ENCODE measurements around the gene C5AR1. TPM values are rescaled to one million over a fixed set of nuclear protein-coding genes. Genes with fewer than 3 reads are reported as not detected.
"Not testable (repeated sequence)": the region's sequence is repeated elsewhere in the genome, so short reads cannot be mapped to it uniquely, and the experiment has no call there.

C5AR1 gene
- total RNA-seq, 6 donors from 2014 or later = 20.3 to 87.3 (median 45.1) TPM

DNA sequence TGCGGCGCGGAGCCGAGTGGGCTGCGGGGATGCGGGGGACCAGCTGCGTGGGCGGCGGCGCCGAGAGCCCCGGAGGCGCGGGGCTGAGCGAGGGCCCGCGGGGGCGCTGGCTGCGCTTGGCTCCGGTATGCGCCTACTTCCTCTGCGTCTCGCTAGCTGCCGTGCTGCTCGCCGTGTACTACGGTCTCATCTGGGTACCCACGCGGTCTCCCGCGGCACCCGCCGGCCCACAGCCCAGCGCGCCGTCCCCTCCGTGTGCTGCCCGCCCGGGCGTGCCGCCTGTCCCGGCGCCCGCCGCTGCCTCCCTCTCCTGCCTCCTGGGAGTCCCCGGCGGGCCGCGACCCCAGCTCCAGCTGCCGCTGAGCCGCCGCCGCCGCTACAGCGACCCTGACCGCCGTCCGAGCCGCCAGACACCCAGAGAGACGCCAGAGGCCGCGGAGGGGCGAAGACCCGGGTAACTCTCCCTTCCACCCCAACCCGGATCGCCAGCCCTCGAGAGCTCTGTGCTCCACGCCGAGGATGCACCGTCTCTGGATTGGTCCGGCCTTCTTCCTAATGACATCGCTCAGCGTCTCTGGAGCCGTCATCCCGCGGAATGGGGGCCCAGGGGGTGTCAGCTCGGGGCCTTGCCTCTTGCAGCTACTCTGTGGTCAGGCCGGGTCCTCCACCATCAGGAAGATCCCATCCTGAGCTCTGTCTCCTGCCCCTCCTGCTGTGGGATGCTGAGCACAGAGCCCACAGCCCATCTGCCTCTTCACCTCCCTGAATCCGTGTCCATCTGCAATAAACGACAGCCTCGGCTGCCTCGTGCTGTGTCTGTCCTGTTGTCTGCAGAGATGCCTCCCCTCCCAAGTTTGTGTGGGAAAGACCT is 34.5 kb upstream of the C5AR1 start:
- ATAC-seq (ENCODE audit: low FRiP score in 2 of 2) (no peak), DNase-seq (no peak)
- H3K9me3 ChIP-seq = no peaks in the 10 kb centered on the region
- H3K4me1 ChIP-seq = peaks cover 27 to 31% (median 30%) of the 10 kb centered on the region in 4 donors
- TF ChIP-seq POLR2A (IDR thresholded peaks at IDR 0.05) (no peak), EP300 (IDR thresholded peaks at IDR 0.05) (no peak), POLR2AphosphoS5 (IDR thresholded peaks at IDR 0.05) (no peak)
- TF ChIP-seq, protein P1, sequence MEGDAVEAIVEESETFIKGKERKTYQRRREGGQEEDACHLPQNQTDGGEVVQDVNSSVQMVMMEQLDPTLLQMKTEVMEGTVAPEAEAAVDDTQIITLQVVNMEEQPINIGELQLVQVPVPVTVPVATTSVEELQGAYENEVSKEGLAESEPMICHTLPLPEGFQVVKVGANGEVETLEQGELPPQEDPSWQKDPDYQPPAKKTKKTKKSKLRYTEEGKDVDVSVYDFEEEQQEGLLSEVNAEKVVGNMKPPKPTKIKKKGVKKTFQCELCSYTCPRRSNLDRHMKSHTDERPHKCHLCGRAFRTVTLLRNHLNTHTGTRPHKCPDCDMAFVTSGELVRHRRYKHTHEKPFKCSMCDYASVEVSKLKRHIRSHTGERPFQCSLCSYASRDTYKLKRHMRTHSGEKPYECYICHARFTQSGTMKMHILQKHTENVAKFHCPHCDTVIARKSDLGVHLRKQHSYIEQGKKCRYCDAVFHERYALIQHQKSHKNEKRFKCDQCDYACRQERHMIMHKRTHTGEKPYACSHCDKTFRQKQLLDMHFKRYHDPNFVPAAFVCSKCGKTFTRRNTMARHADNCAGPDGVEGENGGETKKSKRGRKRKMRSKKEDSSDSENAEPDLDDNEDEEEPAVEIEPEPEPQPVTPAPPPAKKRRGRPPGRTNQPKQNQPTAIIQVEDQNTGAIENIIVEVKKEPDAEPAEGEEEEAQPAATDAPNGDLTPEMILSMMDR (IDR thresholded peaks at IDR 0.05) = no peak
- H3K27me3 ChIP-seq = no peaks in the 10 kb centered on the region
- peaks cover 8 to 19% (median 17%) of the 10 kb centered on the region in 4 donors for H3K36me3 ChIP-seq
- 19 to 51% methylated on average over 4 to 37 of the region's 82 CpGs for WGBS, 2 donors
- H3K27ac ChIP-seq = peak overlapping the region; percentile 74 to 97 (median 93)
- H3K4me3 ChIP-seq = peak overlapping the region; percentile 15 to 94 (median 70)

DNA sequence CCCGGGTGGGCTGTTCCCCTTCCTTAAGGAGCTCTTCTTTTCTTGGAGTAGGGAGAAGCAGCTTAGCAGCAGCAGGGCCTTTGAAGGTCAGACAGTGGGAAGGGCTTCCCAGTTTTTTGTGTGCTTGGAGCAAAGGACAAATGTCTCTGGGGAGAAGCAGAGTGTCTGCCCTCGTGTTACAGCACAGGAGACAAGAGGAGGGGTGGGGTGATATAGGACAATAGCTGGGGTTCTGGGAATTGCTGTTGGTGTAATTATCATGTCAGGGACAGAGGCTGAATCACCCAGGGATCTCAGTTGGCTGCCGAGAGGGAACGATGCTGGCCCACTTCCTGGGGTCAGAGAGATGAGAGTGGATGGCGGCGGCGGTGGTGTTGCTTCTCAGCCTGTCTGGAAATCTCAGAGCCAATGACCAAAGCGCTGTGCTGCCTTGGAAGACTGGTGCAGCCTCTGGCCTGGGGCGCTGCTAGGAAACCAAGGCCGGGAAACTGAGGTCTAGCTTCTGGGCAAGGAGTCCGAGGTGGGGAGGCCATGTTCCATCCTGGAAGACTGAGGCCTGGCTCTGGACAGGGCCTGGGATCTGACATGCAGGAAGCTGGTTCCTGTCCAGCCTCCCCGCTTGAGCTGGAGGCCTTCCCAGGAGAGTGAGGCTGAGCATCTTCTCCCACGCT is 33.7 kb upstream of the C5AR1 start:
- TF ChIP-seq POLR2AphosphoS5 (IDR thresholded peaks at IDR 0.05) (peak in 1 of 2 donors; percentile 53), POLR2A (IDR thresholded peaks at IDR 0.05) (no peak)
- WGBS, 2 donors = 62 to 78% methylated on average over 13 of the region's 13 CpGs
- peak overlapping the region; percentile 74 to 97 (median 93) for H3K27ac ChIP-seq
- peaks cover 27 to 31% (median 30%) of the 10 kb centered on the region in 4 donors for H3K4me1 ChIP-seq
- DNase-seq (peak in 1 of 2 donors; percentile 52), ATAC-seq (ENCODE audit: low FRiP score in 2 of 2) (no peak)
- H3K4me3 ChIP-seq = peak overlapping the region in 1 of 4 donors; percentile 60
- H3K27me3 ChIP-seq = no peaks in the 10 kb centered on the region
- no peaks in the 10 kb centered on the region for H3K9me3 ChIP-seq
- peaks cover 1 to 11% (median 9%) of the 10 kb centered on the region in 4 donors for H3K36me3 ChIP-seq

DNA sequence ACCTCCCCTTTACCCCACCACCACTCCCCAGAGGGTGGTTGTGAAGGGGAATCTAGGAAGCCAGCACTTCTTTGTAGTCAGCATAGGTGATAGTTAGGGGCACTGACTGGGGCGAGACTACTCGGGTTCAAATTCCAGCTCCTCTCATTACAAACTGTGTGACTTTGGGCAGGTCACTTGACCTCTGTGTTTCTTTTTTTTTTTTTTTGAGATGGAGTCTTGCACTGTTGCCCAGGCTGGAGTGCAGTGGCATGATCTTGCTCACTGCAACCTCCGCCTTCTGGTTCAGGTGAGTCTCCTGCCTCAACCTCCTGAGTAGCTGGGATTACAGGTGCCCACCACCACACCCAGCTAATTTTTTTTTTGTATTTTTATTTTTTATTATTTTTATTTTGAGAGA is 33.1 kb upstream of the C5AR1 start:
- H3K27me3 ChIP-seq; H3K4me3 ChIP-seq; DNase-seq; H3K9me3 ChIP-seq; ATAC-seq (ENCODE audit: low FRiP score in 2 of 2); H3K36me3 ChIP-seq: not testable (repeated sequence)
- H3K27ac ChIP-seq = peak overlapping the region; percentile 51 to 97 (median 84)
- 90 to 96% methylated on average over 3 of the region's 3 CpGs for WGBS, 2 donors
- peaks cover 27 to 31% (median 30%) of the 10 kb centered on the region in 4 donors for H3K4me1 ChIP-seq

DNA sequence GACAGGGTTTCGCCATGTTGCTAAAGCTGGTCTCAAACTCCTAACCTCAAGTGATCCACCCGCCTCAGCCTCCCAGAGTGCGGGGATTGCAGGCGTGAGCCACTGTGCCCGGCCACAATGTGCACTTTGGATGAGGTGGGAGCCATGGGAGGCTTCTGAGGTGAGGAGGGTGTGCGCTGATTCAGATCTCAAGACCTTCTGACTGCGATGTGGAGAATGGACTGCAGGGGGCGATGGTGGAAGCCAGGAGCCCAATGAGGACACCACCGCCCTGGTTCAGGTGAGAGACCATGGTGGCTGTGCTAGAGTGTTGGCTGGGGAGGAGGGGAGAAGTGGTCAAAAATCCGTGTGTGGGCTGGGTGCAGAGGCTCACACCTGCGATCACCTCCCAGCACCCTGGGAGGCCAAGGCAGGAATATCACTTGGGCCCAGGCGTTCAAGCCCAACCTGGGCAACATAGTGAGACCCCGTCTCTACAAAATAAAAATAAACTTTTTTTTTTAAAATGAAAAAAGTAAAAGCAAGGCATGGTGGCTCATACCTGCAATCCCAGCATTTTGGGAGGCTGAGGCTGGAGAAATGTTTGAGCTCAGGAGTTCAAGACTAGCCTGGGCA is 29.4 kb upstream of the C5AR1 start:
- no peak for DNase-seq

DNA sequence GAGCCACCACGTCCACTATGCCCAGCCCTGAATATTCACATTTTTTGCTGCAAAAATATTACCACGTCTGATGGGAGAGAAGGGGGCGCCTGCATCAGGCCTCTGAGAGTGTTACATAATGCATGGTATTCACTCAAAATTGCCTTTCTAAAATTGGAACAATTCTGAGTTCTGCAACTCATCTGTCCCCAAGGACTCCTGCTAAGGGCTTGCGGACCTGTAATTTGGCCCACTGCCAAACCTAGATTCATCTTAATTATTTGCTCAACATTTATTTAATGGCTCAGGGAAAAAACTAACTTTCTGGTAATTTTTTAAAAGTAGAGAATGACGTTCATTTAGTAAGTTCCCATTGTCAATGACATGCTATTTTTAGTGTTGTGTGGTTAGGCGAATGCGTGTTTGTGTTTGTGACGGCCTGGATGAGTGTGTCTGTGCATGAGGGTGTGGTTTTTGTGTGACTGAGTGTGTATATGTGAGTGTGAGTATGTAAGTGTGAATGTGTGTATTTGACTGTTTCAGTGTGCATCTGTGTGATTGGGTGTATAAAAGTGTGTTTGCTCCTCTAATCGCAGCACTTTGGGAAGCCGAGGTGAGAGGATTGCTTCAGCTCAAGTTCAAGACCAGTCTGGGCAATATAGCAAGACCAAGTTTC is 26.1 kb upstream of the C5AR1 start:
- DNase-seq = no peak
- 65 to 76% methylated on average over 10 of the region's 10 CpGs for WGBS, 2 donors

More for the DNA sequence above, 29.4 kb upstream of the C5AR1 start:
- Histone ChIP-seq H3K9me3 (no peaks in the 10 kb centered on the region), H3K4me3 (no peak overlapping the region), H3K27me3 (no peaks in the 10 kb centered on the region), H3K27ac (no peak overlapping the region), H3K36me3 (no peaks in the 10 kb centered on the region), H3K4me1 (peaks cover 12 to 16% (median 14%) of the 10 kb centered on the region in 4 donors)
- WGBS, 2 donors = 81 to 92% methylated on average over 13 of the region's 13 CpGs
- ATAC-seq (ENCODE audit: low FRiP score in 2 of 2) = no peak
- no peak for TF ChIP-seq EP300 (IDR thresholded peaks at IDR 0.05)
- TF ChIP-seq, protein P1 (IDR thresholded peaks at IDR 0.05) = peak in 5 of 6 experiments; percentile 10 to 33 (median 29)

More for the DNA sequence above, 26.1 kb upstream of the C5AR1 start:
- Histone ChIP-seq H3K27me3 (no peaks in the 10 kb centered on the region), H3K4me3 (no peak overlapping the region), H3K27ac (no peak overlapping the region), H3K36me3 (no peaks in the 10 kb centered on the region), H3K9me3 (no peaks in the 10 kb centered on the region), H3K4me1 (peaks cover 0 to 6% (median 0%) of the 10 kb centered on the region in 4 donors)
- no peak for TF ChIP-seq EP300 (IDR thresholded peaks at IDR 0.05)
- TF ChIP-seq POLR2A (IDR thresholded peaks at IDR 0.05) = no peak
- TF ChIP-seq, protein P1 (IDR thresholded peaks at IDR 0.05) = no peak
- no peak for TF ChIP-seq POLR2AphosphoS5 (IDR thresholded peaks at IDR 0.05)
- no peak for ATAC-seq (ENCODE audit: low FRiP score in 2 of 2)

Measured in upper lobe of left lung (tissue), 6 donors.